Germinal center (tissue), 1 donor: ENCODE measurements around the gene AFG3L2.

Experiments used
- DNase-seq: peaks from one replicate; pipeline ENCODE4 v3.0.0; 2012; ENCODE audit warnings: mixed read lengths, low spot score

Gene AFG3L2

DNA sequence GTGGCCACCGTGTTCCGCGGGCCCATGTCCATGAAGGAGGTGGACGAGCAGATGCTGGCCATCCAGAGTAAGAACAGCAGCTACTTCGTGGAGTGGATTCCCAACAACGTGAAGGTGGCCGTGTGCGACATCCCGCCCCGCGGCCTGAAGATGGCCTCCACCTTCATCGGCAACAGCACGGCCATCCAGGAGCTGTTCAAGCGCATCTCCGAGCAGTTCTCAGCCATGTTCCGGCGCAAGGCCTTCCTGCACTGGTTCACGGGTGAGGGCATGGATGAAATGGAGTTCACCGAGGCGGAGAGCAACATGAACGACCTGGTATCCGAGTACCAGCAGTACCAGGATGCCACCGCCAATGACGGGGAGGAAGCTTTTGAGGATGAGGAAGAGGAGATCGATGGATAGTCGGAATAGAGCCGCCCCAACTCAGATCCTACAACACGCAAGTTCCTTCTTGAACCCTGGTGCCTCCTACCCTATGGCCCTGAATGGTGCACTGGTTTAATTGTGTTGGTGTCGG is 51.2 kb downstream of the AFG3L2 start:
- DNase-seq, result no peak

- DNase-seq, result no peak
Observed at GRCh38 chr18:12324991-12325725, 51.9 kb downstream of the AFG3L2 start.

GRCh38 chr18:12321333-12321732 is 55.7 kb downstream of the AFG3L2 start:
- DNase-seq, result no peak

GRCh38 chr18:12318857-12319256 is 58.2 kb downstream of the AFG3L2 start:
- no peak for DNase-seq

DNA sequence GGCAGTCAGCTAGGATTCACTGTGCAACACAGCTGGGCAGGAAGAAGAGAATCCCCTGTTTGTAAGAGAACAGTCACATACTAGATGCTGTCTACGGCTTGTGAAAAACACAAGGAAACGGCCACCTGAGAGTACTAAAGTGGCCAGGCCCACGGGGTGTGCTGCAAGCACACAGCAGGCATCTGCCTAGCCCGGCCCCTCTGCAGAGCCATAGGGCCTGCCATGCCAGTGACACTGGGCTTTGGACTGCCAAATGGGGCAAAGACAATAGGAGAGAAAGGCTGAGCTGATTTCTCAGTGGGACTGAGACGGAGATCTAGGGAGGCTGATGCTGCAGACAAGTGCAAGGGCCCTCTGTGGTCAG is 58.7 kb downstream of the AFG3L2 start:
- DNase-seq, result no peak

- DNase-seq, result no peak
Observed at GRCh38 chr18:12317664-12318333, 59.2 kb downstream of the AFG3L2 start.

GRCh38 chr18:12315911-12316310 is 61.1 kb downstream of the AFG3L2 start:
- no peak for DNase-seq

DNA sequence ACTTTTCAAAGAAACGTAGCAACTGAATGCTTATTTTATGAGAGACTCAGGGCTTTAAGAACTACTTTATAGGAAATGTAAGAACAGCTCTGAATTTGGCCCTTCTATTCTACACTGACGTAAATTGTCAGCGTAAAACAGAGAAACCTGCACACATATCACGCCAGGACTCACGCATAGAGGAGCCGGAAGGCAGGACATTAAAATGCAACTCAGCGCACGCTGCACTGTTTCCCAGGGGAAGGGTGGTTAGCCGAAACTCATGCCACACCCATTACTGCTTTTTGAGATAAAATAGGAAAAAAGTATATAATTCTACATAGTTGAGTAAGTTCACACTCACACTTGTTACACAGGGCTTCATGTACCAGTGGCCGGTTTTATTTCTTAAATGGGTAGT is 61.5 kb downstream of the AFG3L2 start:
- DNase-seq, result no peak

- DNase-seq, result no peak
Observed at GRCh38 chr18:12314591-12315305, 62.3 kb downstream of the AFG3L2 start.

GRCh38 chr18:12313530-12314245 is 63.3 kb downstream of the AFG3L2 start:
- DNase-seq, result no peak

GRCh38 chr18:12312976-12313375 is 64.1 kb downstream of the AFG3L2 start:
- DNase-seq, result no peak

DNA sequence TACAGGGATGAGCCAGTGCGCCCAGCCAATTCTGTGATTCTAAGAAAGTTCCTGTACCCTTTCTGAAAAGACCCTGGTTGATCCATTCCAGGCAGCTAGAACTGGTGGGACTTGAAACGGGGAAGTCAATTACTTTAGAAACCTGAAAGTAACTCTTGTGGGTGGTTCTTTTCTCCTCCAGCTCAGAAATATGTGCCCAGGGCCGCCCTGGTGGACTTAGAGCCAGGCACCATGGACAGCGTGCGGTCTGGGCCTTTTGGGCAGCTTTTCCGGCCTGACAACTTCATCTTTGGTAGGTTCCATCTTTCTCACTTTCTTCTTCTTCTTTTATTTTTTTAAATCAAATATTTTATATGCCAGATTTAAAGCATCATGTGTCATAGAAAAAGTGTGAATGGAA is 66.3 kb downstream of the AFG3L2 start:
- DNase-seq, result no peak

GRCh38 chr18:12309683-12310198 is 67.3 kb downstream of the AFG3L2 start:
- no peak for DNase-seq

- peak; percentile 30 for DNase-seq
Observed at GRCh38 chr18:12308386-12309100, 68.5 kb downstream of the AFG3L2 start.

GRCh38 chr18:12307701-12308385 is 69.2 kb downstream of the AFG3L2 start, which contains the start of gene TUBB6:
Gene TUBB6, plus strand, starts transcription at chr18:12308241. Its CDS starts 52 bp downstream, at chr18:12308293.
- peak; percentile 54 for DNase-seq

- DNase-seq, result peak; percentile 40
Observed at GRCh38 chr18:12306752-12307700, 70.0 kb downstream of the AFG3L2 start.

DNA sequence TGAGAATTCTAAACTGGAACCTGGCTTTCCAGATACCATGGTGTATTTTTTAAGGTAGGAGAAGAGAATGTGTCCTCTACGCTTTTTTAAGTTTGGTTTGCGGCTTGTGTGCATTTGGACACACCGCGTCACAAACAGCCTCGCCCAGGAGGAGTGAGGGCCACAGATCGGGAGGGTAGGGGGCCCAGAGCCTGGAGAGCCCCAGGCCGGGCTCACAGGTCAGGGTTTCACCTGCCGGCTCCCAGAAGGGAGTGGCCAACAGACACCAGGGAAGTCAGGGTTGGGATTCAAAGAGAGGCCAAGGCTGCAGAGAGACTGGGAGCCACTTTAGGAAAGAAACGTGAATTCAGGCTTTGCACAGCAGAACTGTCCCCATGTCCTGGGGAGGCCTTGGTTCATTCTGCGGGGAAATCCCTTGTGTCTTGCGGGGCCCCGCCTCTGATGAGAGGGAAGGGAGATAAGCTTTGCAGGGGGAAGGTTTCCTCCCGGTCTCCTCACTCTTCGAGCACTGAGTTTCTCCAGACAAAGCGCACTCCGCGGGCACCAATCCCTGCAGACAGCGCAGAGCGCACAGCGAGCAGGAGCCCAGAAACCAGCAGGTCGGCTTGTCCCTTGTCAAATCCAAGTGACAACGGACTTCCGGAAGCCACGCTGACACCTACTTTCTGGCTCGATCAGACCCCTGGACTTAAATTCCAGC is 70.9 kb downstream of the AFG3L2 start:
- DNase-seq, result no peak

GRCh38 chr18:12305211-12305610 is 71.8 kb downstream of the AFG3L2 start:
- DNase-seq, result no peak
